Prostate gland (tissue), 2 donors: ENCODE measurements around the gene HMGCR. TPM values are rescaled to one million over a fixed set of nuclear protein-coding genes. Genes with fewer than 3 reads are reported as not detected.

Experiments used
- DNase-seq: peaks from one replicate; pipeline ENCODE4 v3.0.0-alpha.2; 2019; ENCODE audit warnings: low spot score
- H3K27ac ChIP-seq, 2 donors: fragments of 200-600 bp; sonication (generic); 2 replicates each; pipeline ENCODE4 v1.5.1; 2017 to 2019
- H3K27me3 ChIP-seq: fragments of 200-600 bp; sonication (generic); replicated peaks from 2 replicates; pipeline ENCODE4 v1.5.1; 2019; ENCODE audit not compliant: insufficient read depth
- H3K36me3 ChIP-seq, 2 donors: fragments of 200-600 bp; sonication (generic); 1 replicate in 1 of 2; 2 replicates in 1 of 2; pipeline versions ENCODE4 v1.5.1 to v1.8.1; 2017 to 2019
- H3K4me1 ChIP-seq: fragments of 200-600 bp; sonication (generic); replicated peaks from 2 replicates; pipeline ENCODE4 v1.5.1; 2019
- H3K4me3 ChIP-seq, 2 donors: fragments of 200-600 bp; sonication (generic); 2 replicates each; pipeline ENCODE4 v1.5.1; 2017 to 2019
- H3K9me3 ChIP-seq: fragments of 200-600 bp; sonication (generic); 2 replicates; pipeline ENCODE4 v1.5.1; 2017
- CTCF ChIP-seq, 4 experiments: fragments of 200-600 bp in 2 of 4; fragments of 450-650 bp in 2 of 4; sonication (generic) in 2 of 4; IDR thresholded peaks; 1 replicate in 3 of 4; 2 replicates in 1 of 4; pipeline ENCODE4 v1.5.1; 2016 to 2019; ENCODE audit warnings: antibody characterized with exemption in 4 of 4, mild to moderate bottlenecking in 2 of 4, moderate library complexity in 2 of 4
- POLR2A ChIP-seq: fragments of 450-650 bp; IDR thresholded peaks from one replicate; pipeline ENCODE4 v1.6.1; 2016; ENCODE audit warnings: antibody characterized with exemption, mild to moderate bottlenecking
- POLR2AphosphoS5 ChIP-seq: sonication (generic); formaldehyde crosslinking; IDR thresholded peaks from one replicate; pipeline ENCODE4 v1.6.1; 2017; ENCODE audit warnings: antibody characterized with exemption
- WGBS: methylation state at CpG from one replicate; pipeline ENCODE4 v1.1.5; 2018; 5-methylcytosine and 5-hydroxymethylcytosine counted together
- intact Hi-C: fragments of 100-400 bp; cut with DNase I; formaldehyde crosslinking; loops from one replicate; pipeline ENCODE4 v1.14.2; 2022
- total RNA-seq, 2 donors: library from RNA; depleted of rRNA; stranded (reverse); fragments of >200 nt; gene quantifications; one replicate each; pipeline ENCODE4 v1.1.0, GENCODE V29; 2016

HMGCR gene
- total RNA-seq, 2 donors from 2014 or later = 20.6 to 38.2 TPM

GRCh38 chr5:75366787-75367186 is 29.8 kb downstream of the HMGCR start:
- peaks cover 9% of the 10 kb centered on the region for H3K4me1 ChIP-seq
- H3K4me3 ChIP-seq = no peak overlapping the region
- DNase-seq = no peak
- no peaks in the 10 kb centered on the region for H3K27me3 ChIP-seq
- H3K9me3 ChIP-seq = no peaks in the 10 kb centered on the region
- intact Hi-C loops = no loop called here
- H3K27ac ChIP-seq = no peak overlapping the region
- WGBS = 83% methylated on average over 9 of the region's 9 CpGs
- TF ChIP-seq POLR2A = no peak
- no peak for TF ChIP-seq CTCF (IDR thresholded peaks at IDR 0.05)
- TF ChIP-seq POLR2AphosphoS5 = no peak
- H3K36me3 ChIP-seq = no peaks in the 10 kb centered on the region

GRCh38 chr5:75367401-75367800 is 30.4 kb downstream of the HMGCR start:
- H3K4me1 ChIP-seq = peaks cover 9% of the 10 kb centered on the region
- H3K9me3 ChIP-seq = no peaks in the 10 kb centered on the region
- H3K27me3 ChIP-seq = no peaks in the 10 kb centered on the region
- no peaks in the 10 kb centered on the region for H3K36me3 ChIP-seq
- TF ChIP-seq CTCF (IDR thresholded peaks at IDR 0.05) = no peak
- TF ChIP-seq POLR2A = no peak
- no peak for TF ChIP-seq POLR2AphosphoS5
- intact Hi-C loops = no loop called here
- no peak for DNase-seq
- H3K4me3 ChIP-seq = no peak overlapping the region
- no peak overlapping the region for H3K27ac ChIP-seq

- H3K27ac ChIP-seq = no peak overlapping the region
- no peak overlapping the region for H3K4me3 ChIP-seq
- H3K27me3 ChIP-seq = no peaks in the 10 kb centered on the region
- H3K4me1 ChIP-seq = peaks cover under 1% of the 10 kb centered on the region
- 88% methylated on average over 4 of the region's 4 CpGs for WGBS
- TF ChIP-seq POLR2AphosphoS5 = no peak
- TF ChIP-seq CTCF (IDR thresholded peaks at IDR 0.05) = no peak
- no peak for TF ChIP-seq POLR2A
- H3K36me3 ChIP-seq = no peaks in the 10 kb centered on the region
- no peak for DNase-seq
- intact Hi-C loops = no loop called here
- H3K9me3 ChIP-seq = no peaks in the 10 kb centered on the region
Measured at GRCh38 chr5:75368391-75368790, 31.4 kb downstream of the HMGCR start.

GRCh38 chr5:75373862-75374261 is 36.8 kb downstream of the HMGCR start:
- TF ChIP-seq POLR2AphosphoS5 (no peak), POLR2A (no peak), CTCF (IDR thresholded peaks at IDR 0.05) (no peak)
- H3K4me1 ChIP-seq = no peaks in the 10 kb centered on the region
- intact Hi-C loops = no loop called here
- no peaks in the 10 kb centered on the region for H3K9me3 ChIP-seq
- no peaks in the 10 kb centered on the region for H3K27me3 ChIP-seq
- no peak for DNase-seq
- peaks cover 0 to 2% of the 10 kb centered on the region in 2 donors for H3K36me3 ChIP-seq
- WGBS = 69% methylated on average over 2 of the region's 2 CpGs
- H3K4me3 ChIP-seq = no peak overlapping the region
- no peak overlapping the region for H3K27ac ChIP-seq

GRCh38 chr5:75374394-75374814 is 37.4 kb downstream of the HMGCR start:
- intact Hi-C loops = no loop called here
- H3K27ac ChIP-seq = no peak overlapping the region
- H3K4me1 ChIP-seq = no peaks in the 10 kb centered on the region
- 90% methylated on average over 12 of the region's 12 CpGs for WGBS
- H3K27me3 ChIP-seq = no peaks in the 10 kb centered on the region
- H3K9me3 ChIP-seq = no peaks in the 10 kb centered on the region
- no peak overlapping the region for H3K4me3 ChIP-seq
- peaks cover 0 to 4% of the 10 kb centered on the region in 2 donors for H3K36me3 ChIP-seq
- no peak for DNase-seq
- TF ChIP-seq CTCF (IDR thresholded peaks at IDR 0.05) (no peak), POLR2A (no peak), POLR2AphosphoS5 (no peak)
